PFSK-1 (cell line): ENCODE results near the gene BTBD3.

Experiments
- FOXP2 ChIP-seq: optimal IDR thresholded peaks from 2 replicates; pipeline ENCODE3; 2011; ENCODE audit warnings: borderline replicate concordance, control low read depth, inconsistent platforms; ENCODE audit not compliant: insufficient read depth; ENCODE audit errors: extremely low read length, extremely low read depth
- POLR2AphosphoS5 ChIP-seq: IDR thresholded peaks from 2 replicates; pipeline ENCODE4 v1.6.1; 2012; ENCODE audit warnings: low read depth, mild to moderate bottlenecking, control low read depth, low read length, moderate library complexity
- SIN3A ChIP-seq: IDR thresholded peaks from 2 replicates; pipeline ENCODE4 v1.6.1; 2012; ENCODE audit warnings: mild to moderate bottlenecking, low read length, moderate library complexity, borderline replicate concordance; ENCODE audit not compliant: insufficient read depth
- TAF1 ChIP-seq: IDR thresholded peaks from 2 replicates; pipeline ENCODE4 v1.6.1; 2012; ENCODE audit warnings: low read length, control low read depth, borderline replicate concordance; ENCODE audit not compliant: insufficient read depth
- TF ChIP-seq, protein P1 (sequence below), 2 experiments: IDR thresholded peaks; 2 replicates each; pipeline versions ENCODE4 v1.6.1 to v1.8.0; 2011 to 2012; ENCODE audit warnings: low read depth in 2 of 2, low read length in 2 of 2, control low read depth in 1 of 2, inconsistent platforms in 1 of 2, mild to moderate bottlenecking in 1 of 2, moderate library complexity in 1 of 2; ENCODE audit not compliant: insufficient read depth in 1 of 2

Gene BTBD3

DNA sequence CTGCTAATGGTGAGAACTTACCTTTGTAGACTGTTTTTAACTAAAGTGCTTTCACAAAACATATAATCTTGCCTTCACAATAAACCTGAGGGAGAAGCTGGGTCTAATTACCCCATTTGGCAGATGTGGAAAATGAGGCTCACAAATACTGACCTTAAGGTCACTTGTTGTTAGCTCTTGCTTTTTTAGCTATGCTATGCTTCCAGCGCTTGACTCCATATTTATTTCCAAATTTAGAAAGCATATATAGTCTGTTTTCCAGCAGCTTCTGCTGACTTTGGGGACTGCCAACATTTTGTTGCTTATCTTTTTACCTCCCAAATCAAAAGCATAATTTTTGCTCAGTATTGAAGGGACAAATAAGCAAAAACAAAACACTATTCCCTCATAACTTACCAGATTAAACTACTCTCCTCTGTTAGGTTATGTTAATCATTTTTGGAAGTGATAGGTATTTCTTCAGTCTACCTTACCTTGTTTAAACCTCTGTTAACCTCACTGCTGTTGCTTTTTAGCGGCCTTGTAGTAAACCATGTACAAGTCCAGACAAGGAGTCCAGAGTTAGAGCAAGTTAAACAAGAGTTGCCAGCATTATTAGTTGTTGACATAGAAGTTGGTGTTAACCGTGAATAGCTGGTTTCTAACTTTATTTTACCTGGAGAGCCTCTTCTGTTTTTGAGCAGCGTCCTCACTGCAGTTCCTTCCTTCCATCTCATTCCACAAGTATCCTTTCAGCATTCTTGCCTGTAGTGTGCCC is 4.9 kb upstream of the BTBD3 start:
- TF ChIP-seq, protein P1, sequence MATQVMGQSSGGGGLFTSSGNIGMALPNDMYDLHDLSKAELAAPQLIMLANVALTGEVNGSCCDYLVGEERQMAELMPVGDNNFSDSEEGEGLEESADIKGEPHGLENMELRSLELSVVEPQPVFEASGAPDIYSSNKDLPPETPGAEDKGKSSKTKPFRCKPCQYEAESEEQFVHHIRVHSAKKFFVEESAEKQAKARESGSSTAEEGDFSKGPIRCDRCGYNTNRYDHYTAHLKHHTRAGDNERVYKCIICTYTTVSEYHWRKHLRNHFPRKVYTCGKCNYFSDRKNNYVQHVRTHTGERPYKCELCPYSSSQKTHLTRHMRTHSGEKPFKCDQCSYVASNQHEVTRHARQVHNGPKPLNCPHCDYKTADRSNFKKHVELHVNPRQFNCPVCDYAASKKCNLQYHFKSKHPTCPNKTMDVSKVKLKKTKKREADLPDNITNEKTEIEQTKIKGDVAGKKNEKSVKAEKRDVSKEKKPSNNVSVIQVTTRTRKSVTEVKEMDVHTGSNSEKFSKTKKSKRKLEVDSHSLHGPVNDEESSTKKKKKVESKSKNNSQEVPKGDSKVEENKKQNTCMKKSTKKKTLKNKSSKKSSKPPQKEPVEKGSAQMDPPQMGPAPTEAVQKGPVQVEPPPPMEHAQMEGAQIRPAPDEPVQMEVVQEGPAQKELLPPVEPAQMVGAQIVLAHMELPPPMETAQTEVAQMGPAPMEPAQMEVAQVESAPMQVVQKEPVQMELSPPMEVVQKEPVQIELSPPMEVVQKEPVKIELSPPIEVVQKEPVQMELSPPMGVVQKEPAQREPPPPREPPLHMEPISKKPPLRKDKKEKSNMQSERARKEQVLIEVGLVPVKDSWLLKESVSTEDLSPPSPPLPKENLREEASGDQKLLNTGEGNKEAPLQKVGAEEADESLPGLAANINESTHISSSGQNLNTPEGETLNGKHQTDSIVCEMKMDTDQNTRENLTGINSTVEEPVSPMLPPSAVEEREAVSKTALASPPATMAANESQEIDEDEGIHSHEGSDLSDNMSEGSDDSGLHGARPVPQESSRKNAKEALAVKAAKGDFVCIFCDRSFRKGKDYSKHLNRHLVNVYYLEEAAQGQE (IDR thresholded peaks at IDR 0.05; ENCODE audit: insufficient read depth in 1 of 2, low read depth in 2 of 2, low read length in 2 of 2) = no peak
- TF ChIP-seq FOXP2 = no peak
- no peak for TF ChIP-seq POLR2AphosphoS5
- TF ChIP-seq TAF1 = no peak
- no peak for TF ChIP-seq SIN3A

DNA sequence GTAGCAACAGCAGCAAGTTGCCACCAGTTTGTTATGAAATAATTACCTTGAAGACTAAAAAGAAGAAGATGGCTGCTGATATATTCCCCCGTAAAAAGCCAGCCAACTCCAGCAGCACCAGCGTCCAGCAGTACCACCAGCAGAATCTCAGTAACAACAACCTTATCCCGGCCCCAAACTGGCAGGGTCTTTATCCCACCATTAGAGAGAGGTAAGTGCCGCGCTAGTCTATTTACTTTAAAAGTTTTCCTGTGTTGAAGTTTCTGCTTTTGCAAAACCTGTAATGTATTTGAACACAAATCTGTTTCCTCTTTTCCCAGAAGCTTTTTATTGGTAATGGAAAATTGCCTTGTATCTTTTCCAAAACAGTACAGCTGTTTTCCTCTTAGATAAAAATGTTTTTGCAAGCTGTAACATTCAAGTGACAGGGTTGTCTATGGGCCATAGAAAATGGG is 725 bp downstream of the BTBD3 start:
- TF ChIP-seq SIN3A (no peak), FOXP2 (no peak), POLR2AphosphoS5 (no peak)

DNA sequence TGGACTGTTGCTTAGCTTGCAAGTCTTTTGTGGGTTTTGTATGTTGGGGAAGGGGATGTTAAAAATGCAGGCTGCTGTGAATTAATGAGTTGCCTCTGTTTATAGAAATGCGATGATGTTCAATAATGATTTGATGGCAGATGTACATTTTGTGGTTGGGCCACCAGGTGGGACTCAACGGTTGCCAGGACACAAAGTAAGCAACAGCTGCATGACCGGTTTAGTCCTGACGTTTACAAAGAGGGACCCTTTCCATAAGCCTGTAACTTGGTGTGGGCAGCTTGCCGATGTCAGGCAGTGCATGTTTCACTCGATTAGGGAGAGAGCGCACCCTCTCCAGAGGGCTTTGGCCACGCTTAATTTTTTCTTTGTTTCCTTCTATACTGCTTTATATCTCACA is 1.3 kb downstream of the BTBD3 start:
- TF ChIP-seq SIN3A (no peak), POLR2AphosphoS5 (no peak), FOXP2 (no peak), TAF1 (no peak)
- TF ChIP-seq, protein P1 (IDR thresholded peaks at IDR 0.05; ENCODE audit: insufficient read depth in 1 of 2, low read depth in 2 of 2, low read length in 2 of 2) = no peak

DNA sequence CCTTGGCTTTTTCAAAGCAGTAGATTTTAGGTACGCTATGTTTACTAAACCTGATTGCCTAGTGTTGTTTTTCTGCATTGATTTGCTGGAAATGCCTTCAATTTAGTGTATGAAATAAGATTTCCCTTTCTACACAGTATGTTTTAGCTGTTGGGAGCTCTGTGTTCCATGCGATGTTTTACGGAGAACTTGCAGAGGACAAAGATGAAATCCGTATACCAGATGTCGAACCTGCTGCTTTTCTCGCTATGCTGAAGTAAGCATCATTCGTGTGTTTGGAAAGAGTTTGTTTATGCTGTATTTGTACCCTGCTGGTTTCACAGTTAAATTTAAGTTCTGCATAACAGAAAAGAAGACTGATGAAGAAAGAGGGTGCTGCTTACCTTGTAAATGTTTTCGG is 1.9 kb downstream of the BTBD3 start:
- TF ChIP-seq, protein P1 (IDR thresholded peaks at IDR 0.05; ENCODE audit: insufficient read depth in 1 of 2, low read depth in 2 of 2, low read length in 2 of 2) = no peak
- TF ChIP-seq TAF1 (no peak), SIN3A (no peak), FOXP2 (no peak), POLR2AphosphoS5 (no peak)

DNA sequence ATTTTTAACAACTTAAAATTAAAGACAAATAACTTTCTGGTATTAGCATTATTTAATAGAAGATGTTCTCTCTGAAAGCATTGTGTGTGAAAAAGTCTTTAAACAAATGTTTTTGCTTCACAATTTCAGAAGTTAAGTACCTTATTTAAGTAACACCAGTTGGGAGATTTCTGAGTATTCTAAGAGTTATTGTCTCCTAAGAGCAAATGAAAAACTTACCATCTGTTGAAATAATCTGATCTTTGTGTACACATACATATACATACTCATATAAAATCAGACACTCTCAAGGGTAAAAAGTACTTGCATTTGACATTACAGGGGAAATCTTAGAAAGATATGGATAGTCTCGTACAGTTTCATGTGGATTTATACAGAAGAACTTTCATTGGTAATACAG is 2.4 kb downstream of the BTBD3 start:
- TF ChIP-seq SIN3A (no peak), FOXP2 (no peak), TAF1 (no peak), POLR2AphosphoS5 (no peak)
- TF ChIP-seq, protein P1 (IDR thresholded peaks at IDR 0.05; ENCODE audit: insufficient read depth in 1 of 2, low read depth in 2 of 2, low read length in 2 of 2) = no peak
